KOPT-K1 (cell line): Measurements from ENCODE around the gene TPPP2.
"Not testable (repeated sequence)": the region's sequence is repeated elsewhere in the genome, so short reads cannot be mapped to it uniquely, and the experiment has no call there.

ENCODE experiments used
- H3K27ac ChIP-seq: fragments of 200-600 bp; sonication (generic); 2 replicates; pipeline ENCODE4 v1.5.1; 2016; ENCODE audit warnings: antibody characterized with exemption, mild to moderate bottlenecking, low read depth, low read length; ENCODE audit not compliant: poor library complexity, severe bottlenecking
- H3K36me3 ChIP-seq: fragments of 200-600 bp; sonication (generic); 2 replicates; pipeline ENCODE4 v1.5.1; 2017; ENCODE audit warnings: antibody characterized with exemption, mild to moderate bottlenecking, low read length, moderate library complexity; ENCODE audit not compliant: insufficient read depth
- H3K9me3 ChIP-seq: fragments of 200-600 bp; sonication (generic); 2 replicates; pipeline ENCODE4 v1.5.1; 2017; ENCODE audit warnings: antibody characterized with exemption, low read length, mild to moderate bottlenecking; ENCODE audit not compliant: insufficient read depth, poor library complexity, severe bottlenecking

The TPPP2 gene

GRCh38 chr14:21040370-21040925 is 10.4 kb downstream of the TPPP2 start:
- Histone ChIP-seq H3K36me3 (no peaks in the 10 kb centered on the region), H3K9me3 (no peaks in the 10 kb centered on the region), H3K27ac (no peak overlapping the region)

GRCh38 chr14:21040941-21041340 is 10.9 kb downstream of the TPPP2 start:
- not testable (repeated sequence) for H3K9me3 ChIP-seq, H3K27ac ChIP-seq, H3K36me3 ChIP-seq

- Histone ChIP-seq H3K27ac (no peak within 1 kb of the TSS), H3K9me3 (no peaks in the 10 kb centered on the region), H3K36me3 (no peaks in the 10 kb centered on the region)
Measured at GRCh38 chr14:21041676-21042433, 11.8 kb downstream of the TPPP2 start, which contains the start of gene RNASE7. RNASE7 (plus strand) TSS chr14:21042362; CDS start chr14:21042993, 631 bp downstream.

GRCh38 chr14:21042918-21043317 is 12.9 kb downstream of the TPPP2 start:
- no peak overlapping the region for H3K27ac ChIP-seq
- H3K36me3 ChIP-seq: no peaks in the 10 kb centered on the region
- no peaks in the 10 kb centered on the region for H3K9me3 ChIP-seq

- Histone ChIP-seq H3K9me3 (no peaks in the 10 kb centered on the region), H3K27ac (no peak overlapping the region), H3K36me3 (no peaks in the 10 kb centered on the region)
Measured at GRCh38 chr14:21043387-21043973, 13.5 kb downstream of the TPPP2 start.

- Histone ChIP-seq H3K27ac (no peak overlapping the region), H3K9me3 (no peaks in the 10 kb centered on the region), H3K36me3 (no peaks in the 10 kb centered on the region)
Measured at GRCh38 chr14:21043974-21044618, 14.1 kb downstream of the TPPP2 start.

- no peaks in the 10 kb centered on the region for H3K36me3 ChIP-seq
- H3K9me3 ChIP-seq: no peaks in the 10 kb centered on the region
- no peak overlapping the region for H3K27ac ChIP-seq
Measured at GRCh38 chr14:21047378-21047781, 17.4 kb downstream of the TPPP2 start.

GRCh38 chr14:21048638-21049037 is 18.6 kb downstream of the TPPP2 start:
- no peaks in the 10 kb centered on the region for H3K36me3 ChIP-seq
- H3K27ac ChIP-seq: no peak overlapping the region
- H3K9me3 ChIP-seq: no peaks in the 10 kb centered on the region

- Histone ChIP-seq H3K27ac (no peak overlapping the region), H3K9me3 (no peaks in the 10 kb centered on the region), H3K36me3 (no peaks in the 10 kb centered on the region)
Measured at GRCh38 chr14:21049271-21049673, 19.3 kb downstream of the TPPP2 start.

GRCh38 chr14:21050597-21050996 is 20.6 kb downstream of the TPPP2 start:
- Histone ChIP-seq H3K9me3 (no peaks in the 10 kb centered on the region), H3K36me3 (no peaks in the 10 kb centered on the region), H3K27ac (no peak overlapping the region)

- Histone ChIP-seq H3K27ac (no peak overlapping the region), H3K36me3 (no peaks in the 10 kb centered on the region), H3K9me3 (no peaks in the 10 kb centered on the region)
Measured at GRCh38 chr14:21053184-21054122, 23.4 kb downstream of the TPPP2 start.

GRCh38 chr14:21054123-21054767 is 24.2 kb downstream of the TPPP2 start:
- Histone ChIP-seq H3K36me3 (no peaks in the 10 kb centered on the region), H3K27ac (no peak overlapping the region), H3K9me3 (no peaks in the 10 kb centered on the region)

GRCh38 chr14:21054768-21055145 is 24.7 kb downstream of the TPPP2 start:
- H3K27ac ChIP-seq: no peak overlapping the region
- no peaks in the 10 kb centered on the region for H3K36me3 ChIP-seq
- H3K9me3 ChIP-seq: no peaks in the 10 kb centered on the region

GRCh38 chr14:21055432-21056117 is 25.6 kb downstream of the TPPP2 start:
- Histone ChIP-seq H3K27ac (no peak overlapping the region), H3K36me3 (no peaks in the 10 kb centered on the region)

More at GRCh38 chr14:21055432-21056117, 25.6 kb downstream of the TPPP2 start:
- no peaks in the 10 kb centered on the region for H3K9me3 ChIP-seq
